Activated naive CD4-positive, alpha-beta T cell treated with anti-CD3 and anti-CD28 coated beads, Interleukin-2, amount 10 ng/mL, durations not matched to agents 7 days and 5 days (primary cell): ENCODE data around the gene PITPNC1.

Source experiments
- CTCF ChIA-PET: fragments of 350-600 bp; sonication (Branson Sonifier 250); formaldehyde crosslinking; loops from one replicate; lab custom pipeline; 2021; ENCODE audit warnings: antibody characterized with exemption; lab: Charles Lee
- DNase-seq: peaks from one replicate; pipeline ENCODE4 v3.0.0-alpha.2; 2020
- H3K27ac Mint-ChIP-seq: one replicate; pipeline ENCODE4 v1.8.0; 2021; ENCODE audit warnings: mild to moderate bottlenecking, moderate library complexity, mixed read lengths
- H3K27me3 Mint-ChIP-seq: one replicate; pipeline ENCODE4 v1.8.0; 2021; ENCODE audit warnings: mild to moderate bottlenecking, mixed read lengths
- H3K36me3 Mint-ChIP-seq: one replicate; pipeline ENCODE4 v1.8.0; 2021; ENCODE audit warnings: mixed read lengths
- H3K4me1 Mint-ChIP-seq: one replicate; pipeline ENCODE4 v1.8.0; 2021; ENCODE audit warnings: mixed read lengths
- H3K4me3 Mint-ChIP-seq: one replicate; pipeline ENCODE4 v1.8.0; 2021; ENCODE audit warnings: mild to moderate bottlenecking, moderate library complexity, mixed read lengths
- H3K9me3 Mint-ChIP-seq: one replicate; pipeline ENCODE4 v1.8.0; 2021; ENCODE audit warnings: mixed read lengths

PITPNC1 gene

GRCh38 chr17:67520252-67520906 lies 143.3 kb downstream of the PITPNC1 start:
- Mint-ChIP-seq H3K4me3 (no peak overlapping the region), H3K36me3 (peaks cover 8% of the 10 kb centered on the region), H3K9me3 (no peaks in the 10 kb centered on the region), H3K4me1 (peaks cover 25% of the 10 kb centered on the region), H3K27ac (peak overlapping the region; percentile 17), H3K27me3 (no peaks in the 10 kb centered on the region)
- CTCF ChIA-PET = no interaction called here
- DNase-seq = no peak

DNA sequence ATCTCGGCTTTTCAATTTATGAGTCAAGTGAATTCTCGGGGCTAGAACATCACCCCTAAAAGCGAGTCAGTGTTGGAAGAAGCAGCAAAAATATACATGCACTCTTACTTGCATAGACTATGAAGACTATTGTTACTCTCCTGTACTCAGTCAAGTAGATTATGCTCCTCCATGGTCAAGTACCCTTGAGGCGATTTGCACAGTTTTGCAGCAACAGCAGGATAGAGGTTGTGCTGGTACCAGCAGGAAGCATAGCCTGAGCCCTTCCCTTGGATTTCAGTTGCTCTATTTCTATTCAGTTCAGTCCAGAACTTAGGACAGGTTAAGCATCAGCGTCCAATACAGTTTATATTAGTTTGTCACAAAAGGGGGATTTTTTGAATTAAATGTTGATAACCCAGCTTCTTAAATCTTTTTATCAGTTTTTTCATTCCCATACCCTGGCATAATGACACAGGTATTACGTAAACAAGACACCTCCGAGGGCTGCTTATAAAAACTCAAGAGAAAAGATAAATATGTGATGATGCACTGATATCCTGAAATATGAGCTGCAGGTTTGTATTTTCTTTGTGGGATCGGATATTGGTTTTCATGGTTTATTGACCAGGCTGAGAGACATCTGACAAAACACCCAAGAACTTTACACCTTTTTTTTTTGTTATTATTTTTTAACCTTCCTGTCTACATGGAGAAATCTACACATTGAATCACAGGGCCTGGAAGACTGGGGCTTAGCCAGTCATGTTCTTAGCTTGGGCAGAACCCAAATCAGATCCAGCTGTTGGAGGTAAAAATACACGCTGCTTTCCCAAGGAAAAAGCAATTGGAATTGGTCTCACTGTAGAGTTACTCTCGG lies 144.1 kb downstream of the PITPNC1 start:
- H3K27ac Mint-ChIP-seq = no peak overlapping the region
- H3K9me3 Mint-ChIP-seq = no peaks in the 10 kb centered on the region
- H3K4me1 Mint-ChIP-seq = peaks cover 25% of the 10 kb centered on the region
- CTCF ChIA-PET = no interaction called here
- no peak for DNase-seq
- H3K36me3 Mint-ChIP-seq = peaks cover 8% of the 10 kb centered on the region
- H3K4me3 Mint-ChIP-seq = no peak overlapping the region
- no peaks in the 10 kb centered on the region for H3K27me3 Mint-ChIP-seq

DNA sequence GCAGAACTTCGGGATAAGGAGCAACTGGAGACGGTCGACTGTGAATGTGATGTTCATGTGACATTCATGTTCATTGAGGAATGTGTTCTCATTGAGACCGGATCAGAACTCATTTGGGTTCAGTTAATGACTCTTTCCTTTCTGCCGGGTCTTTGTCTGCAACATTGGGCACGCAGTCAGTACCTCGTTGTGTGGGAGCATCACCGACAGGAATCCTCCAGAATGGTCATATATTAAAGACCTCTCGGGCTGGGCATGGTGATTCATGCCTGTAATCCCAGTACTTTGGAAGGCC lies 144.6 kb downstream of the PITPNC1 start:
- no peak overlapping the region for H3K4me3 Mint-ChIP-seq
- peaks cover 25% of the 10 kb centered on the region for H3K4me1 Mint-ChIP-seq

DNA sequence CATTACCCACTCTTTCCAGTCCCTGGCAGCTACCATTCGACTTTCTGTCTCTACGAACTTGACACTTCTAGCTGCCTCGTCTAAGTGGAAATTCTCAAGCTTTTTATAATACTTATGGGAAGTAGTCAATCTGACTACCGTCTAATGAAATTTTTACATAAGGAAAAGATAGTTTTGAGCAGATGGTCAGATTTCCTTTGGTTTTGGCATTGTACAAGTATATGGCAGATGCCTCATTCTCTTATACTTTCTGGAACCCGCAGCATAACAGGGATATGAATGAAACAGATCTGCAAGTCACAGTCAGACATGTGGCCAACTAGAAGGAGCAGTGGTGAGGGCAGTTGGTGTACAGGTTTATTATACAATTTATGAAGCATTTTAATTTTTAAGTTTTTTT lies 146.0 kb downstream of the PITPNC1 start:
- Mint-ChIP-seq H3K27me3 (no peaks in the 10 kb centered on the region), H3K27ac (no peak overlapping the region), H3K9me3 (no peaks in the 10 kb centered on the region), H3K4me1 (peaks cover 25% of the 10 kb centered on the region), H3K4me3 (no peak overlapping the region), H3K36me3 (peaks cover 8% of the 10 kb centered on the region)
- DNase-seq = no peak
- CTCF ChIA-PET = interaction anchor here (0.5 kb wide), 1 partner anchor 300 kb away, joined by 5 read pairs; no protein-coding TSS in a partner anchor

More for the DNA sequence above, 144.6 kb downstream of the PITPNC1 start:
- peaks cover 8% of the 10 kb centered on the region for H3K36me3 Mint-ChIP-seq
- no peak overlapping the region for H3K27ac Mint-ChIP-seq
- H3K27me3 Mint-ChIP-seq = no peaks in the 10 kb centered on the region
- no peaks in the 10 kb centered on the region for H3K9me3 Mint-ChIP-seq
- CTCF ChIA-PET = no interaction called here
- DNase-seq = no peak

DNA sequence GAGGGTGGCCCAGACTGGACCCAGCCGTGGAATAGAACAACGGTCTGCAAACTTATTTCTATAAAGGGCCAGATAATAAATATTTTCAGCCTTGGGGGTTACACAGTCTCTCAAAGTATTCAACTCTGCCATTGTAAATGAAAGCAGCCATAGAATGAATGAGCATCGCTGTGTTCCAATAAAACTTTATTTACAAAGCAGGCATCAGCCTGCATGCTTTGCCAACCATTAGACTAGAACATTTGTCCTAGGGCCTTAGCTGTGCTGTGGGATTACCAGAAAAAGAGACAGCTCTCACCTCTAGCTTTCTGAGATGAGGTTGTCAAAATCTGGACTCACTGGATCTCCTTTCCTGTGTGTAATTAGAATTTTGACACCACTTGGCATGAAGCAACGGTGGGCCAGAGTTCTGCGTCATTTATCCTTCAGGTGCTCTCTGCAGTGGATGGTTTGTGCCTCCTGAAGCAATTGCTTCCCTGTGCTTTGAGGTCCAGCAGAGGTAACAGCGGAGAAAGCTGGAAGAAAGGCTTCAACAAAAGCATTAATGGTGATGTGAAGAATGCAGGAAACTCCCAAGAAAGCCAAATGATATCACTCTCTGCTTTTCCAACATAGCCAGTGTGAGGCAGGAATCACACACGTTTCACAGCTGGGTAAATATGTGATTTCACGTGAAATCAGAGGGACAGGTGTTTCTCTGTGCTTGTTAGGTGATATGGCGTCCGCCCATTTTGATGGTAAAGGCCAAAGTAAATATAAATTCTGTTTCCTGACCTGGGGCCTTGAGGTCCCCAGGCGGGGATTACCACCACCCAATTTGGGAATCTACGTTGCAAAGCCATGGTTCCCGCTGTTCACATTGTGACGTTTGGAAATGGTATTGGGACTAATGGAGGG lies 148.4 kb downstream of the PITPNC1 start:
- Mint-ChIP-seq H3K4me3 (no peak overlapping the region), H3K27ac (no peak overlapping the region), H3K27me3 (no peaks in the 10 kb centered on the region), H3K4me1 (peaks cover 7% of the 10 kb centered on the region), H3K9me3 (no peaks in the 10 kb centered on the region), H3K36me3 (peaks cover 8% of the 10 kb centered on the region)
- CTCF ChIA-PET = interaction anchor here (1.1 kb wide), 1 partner anchor 146 kb away, joined by 4 read pairs; no protein-coding TSS in a partner anchor
- no peak for DNase-seq

DNA sequence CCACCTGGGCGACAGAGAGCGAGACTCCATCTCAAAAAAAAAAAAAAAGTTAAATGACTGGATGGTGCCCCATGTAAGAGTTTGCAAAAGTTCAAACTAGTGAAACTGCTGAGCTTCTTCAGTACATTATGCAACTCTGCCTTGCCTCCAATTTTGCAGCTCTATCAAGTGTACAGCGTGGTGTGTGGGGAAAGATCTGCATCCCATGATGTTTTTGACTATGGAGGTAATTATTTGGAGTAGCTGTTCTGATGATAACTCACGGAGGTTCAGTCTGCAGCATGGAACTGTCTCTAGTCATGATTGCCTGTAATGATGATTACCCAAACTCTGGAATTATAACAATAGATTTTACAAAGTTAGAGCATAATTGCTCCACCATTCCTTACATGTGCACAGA lies 149.6 kb downstream of the PITPNC1 start:
- Mint-ChIP-seq H3K4me1 (peaks cover 2% of the 10 kb centered on the region), H3K9me3 (no peaks in the 10 kb centered on the region), H3K27ac (no peak overlapping the region), H3K36me3 (peaks cover 3% of the 10 kb centered on the region), H3K27me3 (no peaks in the 10 kb centered on the region), H3K4me3 (no peak overlapping the region)
- no peak for DNase-seq
- CTCF ChIA-PET = interaction anchor here (0.7 to 1.1 kb wide), 2 partner anchors 45 to 148 kb away, joined by 4 to 6 read pairs; no protein-coding TSS in a partner anchor

- H3K4me1 Mint-ChIP-seq = peaks cover 2% of the 10 kb centered on the region
- no peak overlapping the region for H3K27ac Mint-ChIP-seq
- no peak for DNase-seq
- H3K9me3 Mint-ChIP-seq = no peaks in the 10 kb centered on the region
- H3K36me3 Mint-ChIP-seq = peaks cover 6% of the 10 kb centered on the region
- CTCF ChIA-PET = no interaction called here
- no peaks in the 10 kb centered on the region for H3K27me3 Mint-ChIP-seq
- no peak overlapping the region for H3K4me3 Mint-ChIP-seq
These were observed 151.8 kb downstream of the PITPNC1 start for GRCh38 chr17:67528751-67529436.

GRCh38 chr17:67531291-67531690 lies 154.2 kb downstream of the PITPNC1 start:
- CTCF ChIA-PET = no interaction called here
- no peak overlapping the region for H3K4me3 Mint-ChIP-seq
- no peak overlapping the region for H3K27ac Mint-ChIP-seq

GRCh38 chr17:67532326-67532871 lies 155.3 kb downstream of the PITPNC1 start:
- H3K27me3 Mint-ChIP-seq = no peaks in the 10 kb centered on the region
- H3K36me3 Mint-ChIP-seq = peaks cover 16% of the 10 kb centered on the region
- DNase-seq = no peak
- H3K9me3 Mint-ChIP-seq = no peaks in the 10 kb centered on the region
- H3K4me1 Mint-ChIP-seq = peaks cover 4% of the 10 kb centered on the region
- CTCF ChIA-PET = no interaction called here
- no peak overlapping the region for H3K27ac Mint-ChIP-seq
- H3K4me3 Mint-ChIP-seq = no peak overlapping the region

More at GRCh38 chr17:67531291-67531690, 154.2 kb downstream of the PITPNC1 start:
- Mint-ChIP-seq H3K4me1 (peaks cover 4% of the 10 kb centered on the region), H3K36me3 (peaks cover 14% of the 10 kb centered on the region), H3K27me3 (no peaks in the 10 kb centered on the region), H3K9me3 (no peaks in the 10 kb centered on the region)
- no peak for DNase-seq

DNA sequence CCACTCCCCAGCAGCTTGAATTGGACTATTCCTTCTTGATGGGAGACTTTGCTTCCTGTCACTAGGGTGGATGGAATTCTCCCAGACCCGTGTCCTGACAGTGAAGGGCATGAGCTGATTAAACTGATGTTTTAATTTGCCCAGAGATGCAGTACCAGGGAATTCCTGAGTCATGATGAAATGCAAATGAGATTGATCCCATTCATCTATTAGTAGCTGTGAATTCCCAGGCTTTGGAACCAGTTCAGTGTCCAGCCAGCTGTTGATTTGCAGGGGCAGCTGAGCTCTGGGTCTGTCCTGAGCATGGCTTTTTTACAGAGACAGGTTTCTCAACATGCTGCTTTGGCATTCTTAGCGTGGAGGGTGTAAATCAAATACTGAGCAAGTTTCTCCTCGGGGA lies 157.9 kb downstream of the PITPNC1 start:
- H3K4me1 Mint-ChIP-seq = peaks cover 4% of the 10 kb centered on the region
- CTCF ChIA-PET = interaction anchor here (0.6 kb wide), 1 partner anchor 265 kb away, joined by 3 read pairs; no protein-coding TSS in a partner anchor
- H3K27ac Mint-ChIP-seq = no peak overlapping the region
- no peak overlapping the region for H3K4me3 Mint-ChIP-seq
- peaks cover 24% of the 10 kb centered on the region for H3K36me3 Mint-ChIP-seq
- H3K27me3 Mint-ChIP-seq = no peaks in the 10 kb centered on the region
- no peak for DNase-seq
- H3K9me3 Mint-ChIP-seq = no peaks in the 10 kb centered on the region

DNA sequence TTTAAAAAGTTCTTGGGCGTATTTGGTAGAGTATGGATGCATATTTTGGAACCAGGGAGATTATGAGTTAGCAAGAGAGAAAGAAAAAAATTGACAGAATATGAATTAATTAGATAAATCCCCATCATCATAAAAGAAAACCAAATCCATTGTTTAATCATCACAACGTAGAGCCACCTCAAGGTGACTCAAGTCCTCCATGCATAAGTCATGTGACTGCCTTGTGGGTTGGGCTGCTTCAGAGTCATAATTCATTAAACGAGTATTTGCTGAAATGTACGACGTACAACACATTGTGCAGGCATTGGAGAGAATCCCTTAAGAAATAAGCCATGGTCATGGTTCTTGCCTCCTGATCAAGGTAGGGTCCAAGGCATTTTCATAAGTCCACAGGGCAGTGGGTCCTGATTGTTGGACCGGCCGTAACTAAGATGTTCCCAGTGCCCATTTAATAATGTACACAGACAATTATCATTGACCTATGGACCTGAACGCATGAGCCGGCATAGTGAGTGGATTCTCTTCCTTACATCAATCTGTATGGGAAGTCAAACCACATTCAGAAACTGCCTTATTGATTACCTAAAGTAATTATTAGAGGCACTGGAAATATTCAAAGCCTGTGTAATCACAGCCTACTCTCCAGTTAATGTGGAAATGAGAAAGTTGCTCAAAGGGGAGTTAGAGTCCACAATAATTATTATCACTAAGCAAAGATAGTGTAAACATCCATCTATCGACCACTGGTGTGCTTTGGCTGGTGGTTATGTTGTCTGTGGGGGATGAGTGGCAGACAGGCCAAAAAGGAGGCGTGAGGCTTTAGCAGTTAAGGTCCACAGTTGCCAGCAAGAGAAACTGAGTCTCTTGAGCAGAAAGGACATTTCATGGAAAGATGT lies 165.4 kb downstream of the PITPNC1 start:
- Mint-ChIP-seq H3K36me3 (peaks cover 15% of the 10 kb centered on the region), H3K4me3 (no peak overlapping the region), H3K27me3 (no peaks in the 10 kb centered on the region), H3K27ac (no peak overlapping the region), H3K9me3 (no peaks in the 10 kb centered on the region), H3K4me1 (no peaks in the 10 kb centered on the region)
- CTCF ChIA-PET = no interaction called here
- no peak for DNase-seq

DNA sequence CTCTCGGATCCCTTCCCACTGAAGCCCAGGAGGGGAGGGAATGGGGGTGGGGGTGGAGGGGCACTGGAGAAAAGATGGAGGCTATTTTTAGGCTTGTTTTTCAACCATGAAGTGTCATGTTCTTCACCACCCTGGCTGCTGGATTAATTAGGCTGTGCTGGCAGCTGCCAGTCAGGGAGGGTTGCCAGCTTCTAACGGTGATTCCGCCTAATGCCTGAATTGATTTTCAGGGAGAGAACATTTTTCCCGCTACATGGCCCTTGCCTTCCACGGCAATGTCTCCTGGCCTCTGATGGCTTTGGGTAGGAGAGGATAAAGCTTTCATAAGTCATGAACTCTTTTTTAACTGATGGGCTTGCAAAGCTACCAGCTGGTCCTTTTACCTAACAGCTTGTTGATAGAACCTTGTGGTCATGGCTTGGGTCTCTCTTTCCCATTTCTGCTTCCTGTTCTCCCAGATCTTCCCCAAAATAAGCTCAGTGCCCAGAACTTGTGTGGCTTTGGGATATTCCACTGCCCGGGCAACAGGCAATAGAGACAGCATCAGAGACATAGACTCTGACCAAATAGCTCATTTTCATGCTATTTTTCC lies 167.4 kb downstream of the PITPNC1 start:
- Mint-ChIP-seq H3K27me3 (no peaks in the 10 kb centered on the region), H3K4me3 (no peak overlapping the region), H3K27ac (no peak overlapping the region), H3K9me3 (no peaks in the 10 kb centered on the region), H3K4me1 (peaks cover 8% of the 10 kb centered on the region), H3K36me3 (peaks cover 13% of the 10 kb centered on the region)
- CTCF ChIA-PET = interaction anchor here (0.6 kb wide), 1 partner anchor 45 kb away, joined by 3 read pairs; no protein-coding TSS in a partner anchor
- DNase-seq = no peak
